Activated CD8-positive, alpha-beta memory T cell treated with anti-CD3 and anti-CD28 coated beads, Interleukin-2, amount 10 ng/mL, durations not matched to agents 7 days and 5 days (primary cell): ENCODE data around the gene POU4F2. TPM values are rescaled to one million over a fixed set of nuclear protein-coding genes. Genes with fewer than 3 reads are reported as not detected.

ENCODE experiments used
- total RNA-seq, 2 experiments: library from RNA; stranded (reverse); gene quantifications; one replicate each; pipeline ENCODE4 v1.2.3, GENCODE V29; 2021

POU4F2 gene
- total RNA-seq, 2 experiments from 2014 or later = not detected

Other genes starting within 250 kb of the POU4F2 start
- gene SLC10A7, start 117.0 kb upstream of the POU4F2 start, total RNA-seq = 10 to 100 TPM; 21.4 to 23.9 TPM